OCI-LY7 (cell line): ENCODE results near the gene TNFAIP8L1. TPM values are rescaled to one million over a fixed set of nuclear protein-coding genes. Genes with fewer than 3 reads are reported as not detected.

Experiments used
- BruUV-seq: library from RNA; stranded (reverse); fragments of 400-500 nt; replicated peaks from 2 replicates; lab custom pipeline; 2021; lab: Mats Ljungman, UMichigan
- CTCF ChIA-PET: fragments of 300-600 bp; sonication (Branson Sonifier 250); formaldehyde crosslinking; loops from one replicate; lab custom pipeline; 2022; ENCODE audit warnings: antibody characterized with exemption; ENCODE audit not compliant: unreplicated experiment; lab: Charles Lee
- POLR2A ChIA-PET: fragments of 300-600 bp; sonication (Branson Sonifier 250); formaldehyde crosslinking; loops from one replicate; lab custom pipeline; 2022; ENCODE audit warnings: antibody characterized with exemption; lab: Charles Lee
- DNase-seq: peaks from one replicate; pipeline ENCODE4 v3.0.0-alpha.2; 2015; ENCODE audit warnings: low spot score
- H2AFZ ChIP-seq: fragments of 200-600 bp; sonication (generic), shearing (Covaris generic); 2 replicates; pipeline ENCODE4 v1.6.1; 2014; ENCODE audit warnings: mild to moderate bottlenecking, antibody characterized with exemption, low read length, moderate library complexity
- H3K27ac ChIP-seq: fragments of 200-600 bp; sonication (generic); 2 replicates; pipeline ENCODE4 v1.5.1; 2014; ENCODE audit warnings: mixed run types, low read depth, mild to moderate bottlenecking, moderate library complexity, low read length, inconsistent platforms; ENCODE audit not compliant: poor library complexity, severe bottlenecking
- H3K36me3 ChIP-seq: fragments of 200-600 bp; sonication (generic); 2 replicates; pipeline ENCODE4 v1.6.1; 2014; ENCODE audit warnings: mild to moderate bottlenecking, antibody characterized with exemption, low read length, moderate library complexity, mixed read lengths; ENCODE audit not compliant: insufficient read depth
- H3K4me1 ChIP-seq: fragments of 200-600 bp; sonication (generic); 2 replicates; pipeline ENCODE4 v1.5.1; 2014; ENCODE audit warnings: mild to moderate bottlenecking, low read length; ENCODE audit not compliant: insufficient read depth, poor library complexity, severe bottlenecking
- H3K4me2 ChIP-seq: fragments of 200-600 bp; sonication (generic); 2 replicates; pipeline ENCODE4 v1.6.1; 2014; ENCODE audit warnings: mild to moderate bottlenecking, low read length
- H3K4me3 ChIP-seq: fragments of 200-600 bp; sonication (generic); 2 replicates; pipeline ENCODE4 v1.5.1; 2014; ENCODE audit warnings: mild to moderate bottlenecking, low read depth, low read length; ENCODE audit not compliant: poor library complexity, severe bottlenecking
- H3K79me2 ChIP-seq: fragments of 200-600 bp; sonication (generic); 2 replicates; pipeline ENCODE4 v1.6.1; 2016; ENCODE audit warnings: low read depth, mild to moderate bottlenecking, low read length, moderate library complexity, mixed read lengths; ENCODE audit not compliant: insufficient read depth
- H3K9me2 ChIP-seq: fragments of 200-600 bp; sonication (generic); 2 replicates; pipeline ENCODE4 v1.6.1; 2016; ENCODE audit warnings: mild to moderate bottlenecking, low read length, mixed read lengths; ENCODE audit not compliant: insufficient read depth
- H3K9me3 ChIP-seq: fragments of 200-600 bp; sonication (generic); 2 replicates; pipeline ENCODE4 v1.6.1; 2014; ENCODE audit warnings: mild to moderate bottlenecking, mixed run types, low read length, mixed read lengths
- H4K20me1 ChIP-seq: fragments of 200-600 bp; sonication (generic); 2 replicates; pipeline ENCODE4 v1.6.1; 2014; ENCODE audit warnings: mild to moderate bottlenecking, antibody characterized with exemption, low read length, moderate library complexity, mixed read lengths; ENCODE audit not compliant: insufficient read depth
- EZH2phosphoT487 ChIP-seq: fragments of 200-600 bp; sonication (generic); IDR thresholded peaks from 2 replicates; pipeline ENCODE4 v1.6.1; 2018; ENCODE audit warnings: low read depth, borderline replicate concordance, mild to moderate bottlenecking, mixed run types, antibody characterized with exemption, low read length, moderate library complexity, mixed read lengths
- intact Hi-C: fragments of 100-400 bp; cut with micrococcal nuclease; formaldehyde crosslinking; loops from one replicate; pipeline ENCODE4 v1.10.0; 2022; ENCODE audit not compliant: unreplicated experiment
- total RNA-seq, 2 experiments: library from RNA; depleted of rRNA in 1 of 2; stranded (reverse); fragments of >200 nt in 1 of 2; shearing (Covaris generic) in 1 of 2; gene quantifications; 2 replicates each; pipeline ENCODE4 v1.2.3, GENCODE V29; 2014 to 2022
- TF ChIP-seq, protein P1 (sequence below): fragments of 200-600 bp; sonication (generic); conservative IDR thresholded peaks from 2 replicates; pipeline ENCODE4 v1.5.1; 2014; ENCODE audit warnings: mild to moderate bottlenecking, antibody characterized with exemption, low read length, moderate library complexity, mixed read lengths

Gene TNFAIP8L1
- total RNA-seq, 2 experiments from 2014 or later: 9.0 to 22.7 TPM

DNA sequence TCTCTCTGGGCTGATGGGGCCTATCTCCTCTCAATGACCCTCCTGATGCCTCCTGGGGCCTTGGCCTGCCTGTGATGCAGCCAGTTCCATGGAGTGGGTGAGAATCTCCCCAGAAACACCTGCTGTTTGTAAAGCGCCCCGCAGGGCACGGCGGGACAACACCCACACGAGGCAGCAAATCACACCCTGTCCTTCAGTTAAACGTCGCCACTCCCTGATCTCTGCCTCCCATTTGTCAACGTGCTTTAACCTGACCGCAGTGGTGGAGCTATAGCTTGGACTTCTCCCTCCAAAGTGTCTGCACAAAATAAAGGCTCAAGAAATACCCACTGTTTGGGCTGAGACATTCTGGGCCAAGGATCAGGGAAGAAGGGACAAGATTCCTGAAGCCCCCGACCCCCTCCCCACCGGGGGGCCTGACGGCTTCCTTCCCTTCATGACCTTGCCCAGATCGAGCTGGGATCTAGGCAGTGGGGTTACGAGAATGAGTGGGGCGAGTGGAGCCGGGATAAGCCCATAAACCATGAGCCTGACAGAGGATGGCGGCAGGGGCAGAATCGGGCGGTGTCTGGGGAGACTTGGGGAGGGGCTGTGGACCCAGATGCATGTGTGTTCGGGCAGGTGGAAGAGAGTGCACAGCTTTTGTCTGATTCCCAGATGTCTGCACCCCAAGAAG is 22.8 kb downstream of the TNFAIP8L1 start:
- Histone ChIP-seq H4K20me1 (no peaks in the 10 kb centered on the region), H3K9me2 (no peaks in the 10 kb centered on the region), H2AFZ (no peak overlapping the region), H3K36me3 (peaks cover 76% of the 10 kb centered on the region), H3K9me3 (no peaks in the 10 kb centered on the region), H3K4me2 (no peak overlapping the region), H3K4me1 (no peaks in the 10 kb centered on the region), H3K4me3 (no peak overlapping the region), H3K27ac (no peak overlapping the region), H3K79me2 (no peaks in the 10 kb centered on the region)
- CTCF ChIA-PET: no interaction called here
- no peak for TF ChIP-seq EZH2phosphoT487
- TF ChIP-seq, protein P1, sequence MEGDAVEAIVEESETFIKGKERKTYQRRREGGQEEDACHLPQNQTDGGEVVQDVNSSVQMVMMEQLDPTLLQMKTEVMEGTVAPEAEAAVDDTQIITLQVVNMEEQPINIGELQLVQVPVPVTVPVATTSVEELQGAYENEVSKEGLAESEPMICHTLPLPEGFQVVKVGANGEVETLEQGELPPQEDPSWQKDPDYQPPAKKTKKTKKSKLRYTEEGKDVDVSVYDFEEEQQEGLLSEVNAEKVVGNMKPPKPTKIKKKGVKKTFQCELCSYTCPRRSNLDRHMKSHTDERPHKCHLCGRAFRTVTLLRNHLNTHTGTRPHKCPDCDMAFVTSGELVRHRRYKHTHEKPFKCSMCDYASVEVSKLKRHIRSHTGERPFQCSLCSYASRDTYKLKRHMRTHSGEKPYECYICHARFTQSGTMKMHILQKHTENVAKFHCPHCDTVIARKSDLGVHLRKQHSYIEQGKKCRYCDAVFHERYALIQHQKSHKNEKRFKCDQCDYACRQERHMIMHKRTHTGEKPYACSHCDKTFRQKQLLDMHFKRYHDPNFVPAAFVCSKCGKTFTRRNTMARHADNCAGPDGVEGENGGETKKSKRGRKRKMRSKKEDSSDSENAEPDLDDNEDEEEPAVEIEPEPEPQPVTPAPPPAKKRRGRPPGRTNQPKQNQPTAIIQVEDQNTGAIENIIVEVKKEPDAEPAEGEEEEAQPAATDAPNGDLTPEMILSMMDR: no peak
- intact Hi-C loops: no loop called here
- POLR2A ChIA-PET: no interaction called here
- no TSS peak for BruUV-seq
- no peak for DNase-seq

DNA sequence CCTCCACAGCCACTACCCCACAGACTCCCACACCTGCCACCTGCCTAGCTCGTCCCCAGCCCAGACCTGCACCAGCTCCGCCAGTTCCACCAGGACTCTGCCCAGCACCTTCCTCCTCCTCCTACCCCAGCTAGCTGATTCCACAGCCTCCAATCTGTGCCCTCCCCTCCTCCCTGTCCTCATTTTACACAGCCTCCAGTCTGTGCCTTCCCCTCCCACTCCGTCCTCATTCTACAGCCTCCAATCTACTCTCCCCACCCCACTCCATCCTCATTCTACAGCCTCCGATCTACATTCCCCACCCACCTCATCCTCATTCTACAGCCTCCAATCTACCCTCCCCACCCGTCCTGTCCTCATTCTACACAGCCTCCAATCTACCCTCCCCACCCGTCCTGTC is 23.5 kb downstream of the TNFAIP8L1 start:
- ChIA-PET POLR2A (no interaction called here), CTCF (no interaction called here)
- Histone ChIP-seq H3K36me3 (peaks cover 75% of the 10 kb centered on the region), H3K4me1 (no peaks in the 10 kb centered on the region), H3K4me3 (no peak overlapping the region), H3K4me2 (no peak overlapping the region), H4K20me1 (no peaks in the 10 kb centered on the region), H3K27ac (no peak overlapping the region), H3K9me3 (no peaks in the 10 kb centered on the region), H3K9me2 (no peaks in the 10 kb centered on the region), H3K79me2 (no peaks in the 10 kb centered on the region), H2AFZ (no peak overlapping the region)
- no TSS peak for BruUV-seq
- TF ChIP-seq, protein P1: no peak
- TF ChIP-seq EZH2phosphoT487: no peak
- DNase-seq: no peak
- intact Hi-C loops: no loop called here

DNA sequence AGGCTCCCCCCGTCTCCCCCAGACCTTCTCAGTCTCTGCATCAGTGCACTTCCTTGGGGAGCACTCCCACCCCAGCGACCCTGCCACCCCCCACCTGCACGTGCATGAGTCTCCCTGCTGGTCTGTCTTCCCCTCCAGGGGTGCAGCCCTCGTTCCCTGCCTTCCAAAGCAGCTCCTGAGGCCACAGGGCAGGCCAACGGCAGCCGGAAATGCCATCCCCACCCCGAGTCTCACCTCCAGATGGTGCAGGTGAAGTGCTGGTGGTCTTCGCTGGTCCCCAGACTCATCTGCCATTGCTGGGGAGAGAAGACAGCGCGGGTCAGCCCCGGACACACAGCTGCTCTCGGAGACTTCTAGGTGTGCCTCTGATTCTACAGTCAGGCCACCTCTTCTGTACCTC is 25.3 kb downstream of the TNFAIP8L1 start:
- no peak overlapping the region for H3K4me3 ChIP-seq
- peaks cover 14% of the 10 kb centered on the region for H3K79me2 ChIP-seq
- TF ChIP-seq, protein P1: no peak
- TF ChIP-seq EZH2phosphoT487: no peak
- H3K9me3 ChIP-seq: no peaks in the 10 kb centered on the region
- ChIA-PET CTCF (no interaction called here), POLR2A (interaction anchor here (0.7 to 1.0 kb wide), 2 partner anchors 13 to 1164 kb away, joined by 3 to 4 read pairs; partner anchors contain the start of gene DOHH)
- no peak for DNase-seq
- peaks cover 75% of the 10 kb centered on the region for H3K36me3 ChIP-seq
- no peak overlapping the region for H3K4me2 ChIP-seq
- H4K20me1 ChIP-seq: no peaks in the 10 kb centered on the region
- BruUV-seq: no TSS peak
- intact Hi-C loops: no loop called here
- H3K27ac ChIP-seq: no peak overlapping the region
- H2AFZ ChIP-seq: no peak overlapping the region
- H3K4me1 ChIP-seq: peaks cover 7% of the 10 kb centered on the region
- H3K9me2 ChIP-seq: no peaks in the 10 kb centered on the region
